ENCODE results near the gene MORN5. TPM values are rescaled to one million over a fixed set of nuclear protein-coding genes. Genes with fewer than 3 reads are reported as not detected.

The MORN5 gene
- total RNA-seq, 2 donors from 2014 or later, result 0.81 TPM; not detected in 1

DNA sequence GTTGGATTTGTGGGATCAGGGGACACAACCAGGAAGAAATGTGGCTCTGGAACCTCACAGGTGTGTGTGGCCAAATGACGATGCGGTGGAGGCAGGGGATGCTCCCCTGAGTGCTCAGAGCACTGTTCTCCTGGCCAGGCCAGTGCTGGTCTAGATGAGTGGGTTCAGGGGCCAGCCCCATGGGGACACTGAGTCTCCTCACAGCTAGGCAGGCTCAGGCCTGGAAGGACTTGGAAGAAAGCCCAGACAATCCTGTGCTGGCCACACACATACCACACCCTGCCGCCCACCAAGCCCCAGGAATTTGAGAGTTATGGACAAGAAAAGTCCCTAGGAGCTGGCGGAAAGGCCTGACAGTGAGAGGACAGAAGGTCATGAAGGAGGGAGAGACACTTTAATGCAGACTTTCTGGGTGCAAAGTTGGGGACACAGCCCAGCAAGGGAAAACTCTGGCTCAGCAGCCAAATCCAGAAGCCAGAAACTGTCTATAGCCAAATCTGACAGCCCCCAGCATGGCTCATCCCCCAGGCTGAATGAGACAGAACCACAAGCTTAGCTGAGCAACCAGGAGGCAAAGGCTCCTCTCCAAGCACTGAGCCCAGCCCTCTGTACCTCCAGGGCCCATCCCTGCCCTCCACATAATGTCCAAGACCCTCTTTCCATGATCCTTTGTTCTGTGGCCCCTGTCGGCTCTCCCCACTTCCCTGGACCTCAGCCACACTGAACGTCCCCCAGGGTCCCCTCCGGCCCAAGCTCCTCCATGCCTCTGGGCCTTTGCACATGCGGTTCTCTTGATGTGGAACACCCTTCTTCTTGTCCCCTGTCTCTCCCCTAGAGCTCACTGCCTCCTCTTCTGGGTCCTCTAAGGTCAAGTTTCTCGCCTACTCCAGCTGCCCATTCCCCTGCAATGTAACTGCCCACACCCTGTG, 46.7 kb downstream of the MORN5 start:
- Mint-ChIP-seq H3K9me3 (no peaks in the 10 kb centered on the region), H3K36me3 (ENCODE audit: low read depth) (no peaks in the 10 kb centered on the region), H3K4me3 (no peak overlapping the region), H3K4me1 (no peaks in the 10 kb centered on the region), H3K27me3 (ENCODE audit: insufficient read depth) (peaks cover 15% of the 10 kb centered on the region), H3K27ac (no peak overlapping the region)
- peaks cover 11% of the 10 kb centered on the region for H3K27me3 ChIP-seq (ENCODE audit: control insufficient read depth, insufficient read depth, low read length, poor library complexity, severe bottlenecking)
- WGBS, 2 experiments (ENCODE audit: insufficient coverage in 1 of 2, insufficient read length in 1 of 2), result 87 to 91% methylated on average over 8 to 9 of the region's 9 CpGs
- H3K36me3 ChIP-seq (ENCODE audit: control insufficient read depth, insufficient read depth, low read length), result no peaks in the 10 kb centered on the region
- no peaks in the 10 kb centered on the region for H3K4me1 ChIP-seq (ENCODE audit: control insufficient read depth, insufficient read depth, low read length)
- DNase-seq, result no peak
- H3K4me3 ChIP-seq (ENCODE audit: low read length), result no peak overlapping the region
- TF ChIP-seq, protein P1, sequence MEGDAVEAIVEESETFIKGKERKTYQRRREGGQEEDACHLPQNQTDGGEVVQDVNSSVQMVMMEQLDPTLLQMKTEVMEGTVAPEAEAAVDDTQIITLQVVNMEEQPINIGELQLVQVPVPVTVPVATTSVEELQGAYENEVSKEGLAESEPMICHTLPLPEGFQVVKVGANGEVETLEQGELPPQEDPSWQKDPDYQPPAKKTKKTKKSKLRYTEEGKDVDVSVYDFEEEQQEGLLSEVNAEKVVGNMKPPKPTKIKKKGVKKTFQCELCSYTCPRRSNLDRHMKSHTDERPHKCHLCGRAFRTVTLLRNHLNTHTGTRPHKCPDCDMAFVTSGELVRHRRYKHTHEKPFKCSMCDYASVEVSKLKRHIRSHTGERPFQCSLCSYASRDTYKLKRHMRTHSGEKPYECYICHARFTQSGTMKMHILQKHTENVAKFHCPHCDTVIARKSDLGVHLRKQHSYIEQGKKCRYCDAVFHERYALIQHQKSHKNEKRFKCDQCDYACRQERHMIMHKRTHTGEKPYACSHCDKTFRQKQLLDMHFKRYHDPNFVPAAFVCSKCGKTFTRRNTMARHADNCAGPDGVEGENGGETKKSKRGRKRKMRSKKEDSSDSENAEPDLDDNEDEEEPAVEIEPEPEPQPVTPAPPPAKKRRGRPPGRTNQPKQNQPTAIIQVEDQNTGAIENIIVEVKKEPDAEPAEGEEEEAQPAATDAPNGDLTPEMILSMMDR (conservative IDR thresholded peaks at IDR 0.05), result no peak
- no peak overlapping the region for H3K27ac ChIP-seq (ENCODE audit: low read depth, low read length)
- H3K9me3 ChIP-seq (ENCODE audit: control insufficient read depth, low read length), result no peaks in the 10 kb centered on the region
- H3K9ac ChIP-seq (ENCODE audit: extremely low read depth, low read length, poor library complexity, severe bottlenecking), result no peak overlapping the region

DNA sequence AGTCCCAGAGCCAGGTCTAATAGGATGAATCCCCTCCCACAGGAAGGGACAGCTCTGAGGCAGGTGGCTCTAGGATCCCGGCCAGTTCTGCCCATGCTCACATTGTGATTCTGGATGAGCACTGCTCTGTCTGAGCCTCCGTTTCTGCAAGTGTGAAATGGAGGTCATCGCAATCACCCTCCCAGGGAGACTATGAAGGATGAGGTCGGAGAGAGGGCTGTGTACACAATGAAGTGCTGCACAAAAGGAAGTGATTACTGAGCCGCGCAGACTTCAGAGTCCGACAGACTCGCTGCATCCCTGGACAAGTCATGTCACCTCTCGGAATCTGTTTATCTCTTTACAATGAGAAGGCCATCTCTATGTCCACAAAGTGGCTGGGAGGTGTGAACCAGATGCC, 47.4 kb downstream of the MORN5 start:
- Histone ChIP-seq H3K4me3 (ENCODE audit: low read length) (no peak overlapping the region), H3K36me3 (ENCODE audit: control insufficient read depth, insufficient read depth, low read length) (no peaks in the 10 kb centered on the region), H3K9me3 (ENCODE audit: control insufficient read depth, low read length) (no peaks in the 10 kb centered on the region), H3K4me1 (ENCODE audit: control insufficient read depth, insufficient read depth, low read length) (no peaks in the 10 kb centered on the region), H3K9ac (ENCODE audit: extremely low read depth, low read length, poor library complexity, severe bottlenecking) (no peak overlapping the region), H3K27ac (ENCODE audit: low read depth, low read length) (no peak overlapping the region), H3K27me3 (ENCODE audit: control insufficient read depth, insufficient read depth, low read length, poor library complexity, severe bottlenecking) (peaks cover 18% of the 10 kb centered on the region)
- Mint-ChIP-seq H3K4me3 (no peak overlapping the region), H3K27me3 (ENCODE audit: insufficient read depth) (peaks cover 22% of the 10 kb centered on the region), H3K36me3 (ENCODE audit: low read depth) (no peaks in the 10 kb centered on the region), H3K9me3 (no peaks in the 10 kb centered on the region), H3K4me1 (no peaks in the 10 kb centered on the region), H3K27ac (no peak overlapping the region)
- TF ChIP-seq, protein P1 (conservative IDR thresholded peaks at IDR 0.05), result no peak
- no peak for DNase-seq
- 84 to 88% methylated on average over 5 to 9 of the region's 9 CpGs for WGBS, 2 experiments (ENCODE audit: insufficient coverage in 1 of 2, insufficient read length in 1 of 2)

DNA sequence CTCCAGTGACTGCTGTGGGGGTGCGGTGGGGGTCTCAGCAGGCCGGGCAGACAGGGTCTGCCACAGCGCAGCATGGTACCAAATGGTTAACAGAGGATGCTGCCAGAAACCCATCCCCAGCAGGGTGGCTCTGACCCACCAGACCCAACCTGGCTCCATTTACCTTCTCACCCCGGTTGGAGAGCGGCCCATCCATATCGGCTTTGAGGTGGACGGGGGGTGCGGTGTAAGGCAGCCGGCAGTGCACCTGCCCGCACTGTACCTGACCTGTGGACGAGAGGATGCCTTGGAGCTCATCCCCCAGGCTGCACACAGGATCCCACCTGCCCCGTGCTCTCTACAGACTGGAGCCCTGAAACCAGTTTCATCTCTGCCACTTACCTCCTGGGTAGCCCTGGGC, 49.7 kb downstream of the MORN5 start:
- H3K4me1 Mint-ChIP-seq, result no peaks in the 10 kb centered on the region
- WGBS, 2 experiments (ENCODE audit: insufficient coverage in 1 of 2, insufficient read length in 1 of 2), result 94 to 95% methylated on average over 9 to 12 of the region's 12 CpGs
- no peaks in the 10 kb centered on the region for H3K4me1 ChIP-seq (ENCODE audit: control insufficient read depth, insufficient read depth, low read length)
- no peak for DNase-seq
- no peak overlapping the region for H3K4me3 Mint-ChIP-seq
- H3K9me3 Mint-ChIP-seq, result no peaks in the 10 kb centered on the region
- H3K36me3 ChIP-seq (ENCODE audit: control insufficient read depth, insufficient read depth, low read length), result no peaks in the 10 kb centered on the region
- H3K36me3 Mint-ChIP-seq (ENCODE audit: low read depth), result no peaks in the 10 kb centered on the region
- H3K27ac ChIP-seq (ENCODE audit: low read depth, low read length), result no peak overlapping the region
- TF ChIP-seq, protein P1 (conservative IDR thresholded peaks at IDR 0.05), result no peak
- H3K27ac Mint-ChIP-seq, result no peak overlapping the region
- peaks cover 41% of the 10 kb centered on the region for H3K27me3 ChIP-seq (ENCODE audit: control insufficient read depth, insufficient read depth, low read length, poor library complexity, severe bottlenecking)
- no peak overlapping the region for H3K9ac ChIP-seq (ENCODE audit: extremely low read depth, low read length, poor library complexity, severe bottlenecking)
- no peaks in the 10 kb centered on the region for H3K9me3 ChIP-seq (ENCODE audit: control insufficient read depth, low read length)
- no peak overlapping the region for H3K4me3 ChIP-seq (ENCODE audit: low read length)
- H3K27me3 Mint-ChIP-seq (ENCODE audit: insufficient read depth), result peaks cover 45% of the 10 kb centered on the region

Measured in endodermal cell (in vitro differentiated cells).